ENCODE measurements around the gene IFNW1.
"Not testable (repeated sequence)": the region's sequence is repeated elsewhere in the genome, so short reads cannot be mapped to it uniquely, and the experiment has no call there.

The IFNW1 gene

GRCh38 chr9:21141427-21141882 lies at the start of gene IFNW1:
IFNW1 (minus strand) TSS chr9:21141832; CDS start chr9:21141570, 262 bp downstream.
- no peak for DNase-seq

- not testable (repeated sequence) for DNase-seq
Measured at GRCh38 chr9:21187487-21187886, 45.9 kb upstream of the IFNW1 start, which contains the start of gene IFNA4. IFNA4 (minus strand) TSS chr9:21187587; CDS start chr9:21187531, 56 bp downstream.

GRCh38 chr9:21182810-21183736 lies 41.4 kb upstream of the IFNW1 start:
- not testable (repeated sequence) for DNase-seq

GRCh38 chr9:21174671-21175070 lies 33.0 kb upstream of the IFNW1 start:
- DNase-seq: no peak

DNA sequence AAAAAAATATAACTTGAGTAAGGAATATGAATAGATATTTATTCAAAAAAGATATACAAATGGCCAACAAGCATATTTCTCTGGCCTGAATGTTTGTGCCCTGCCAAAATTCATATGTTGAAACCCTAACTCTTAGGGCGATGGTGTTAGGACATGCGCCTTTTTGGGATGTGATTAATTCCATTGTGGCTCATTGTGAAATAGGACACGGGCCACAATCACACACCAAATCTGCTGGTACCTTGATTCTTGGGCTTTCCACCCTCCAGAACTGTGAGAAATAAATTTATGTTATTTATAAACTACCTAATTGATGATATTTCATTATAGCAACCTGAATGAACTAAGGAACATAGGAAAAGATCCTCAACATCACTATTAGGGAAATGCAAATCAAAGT lies 30.5 kb upstream of the IFNW1 start:
- DNase-seq: no peak

GRCh38 chr9:21171351-21171750 lies 29.7 kb upstream of the IFNW1 start:
- no peak for DNase-seq

DNA sequence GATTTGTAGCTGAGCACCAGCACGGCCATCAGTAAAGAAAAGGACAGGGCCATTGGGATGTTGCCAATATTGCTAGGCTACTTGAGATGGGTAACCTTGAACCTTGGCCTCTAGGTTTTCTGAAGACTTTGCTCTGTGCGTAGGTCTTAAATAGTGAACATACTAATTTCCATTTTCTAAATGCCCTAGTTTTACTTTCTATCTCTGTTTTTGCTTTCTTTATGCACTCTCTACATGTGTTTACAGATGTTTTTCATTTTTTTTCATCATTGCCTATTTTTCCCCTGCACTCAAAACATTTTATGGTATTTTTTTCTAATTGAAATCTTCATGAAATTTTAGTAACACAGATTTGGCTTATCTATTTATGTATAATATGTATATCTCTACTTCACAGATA lies 24.9 kb upstream of the IFNW1 start, which contains the start of gene IFNA21:
Gene IFNA21 (minus strand): TSS at position 101 of the 400 bp plus-strand sequence. CDS start 48 bp downstream, at position 53.
- not testable (repeated sequence) for DNase-seq

DNA sequence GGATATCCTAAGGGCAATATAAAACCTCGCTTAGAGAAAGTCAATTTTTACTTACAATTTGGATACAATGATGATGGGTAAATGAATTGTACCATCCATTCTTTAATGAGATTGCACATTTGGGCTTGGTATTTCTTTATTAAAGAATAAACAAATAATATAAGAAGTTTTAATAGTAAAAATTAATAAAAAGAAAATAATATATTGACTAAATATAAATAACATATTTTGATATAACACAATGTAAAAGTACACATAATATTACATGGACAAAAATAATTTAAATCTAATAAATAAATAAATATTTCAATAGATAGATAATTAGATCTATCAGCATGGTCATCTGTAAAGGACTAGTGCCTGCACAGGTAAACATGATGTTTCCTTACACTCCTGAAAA lies 23.9 kb upstream of the IFNW1 start:
- no peak for DNase-seq

GRCh38 chr9:21160178-21160577 lies 18.5 kb upstream of the IFNW1 start:
- DNase-seq: no peak

DNA sequence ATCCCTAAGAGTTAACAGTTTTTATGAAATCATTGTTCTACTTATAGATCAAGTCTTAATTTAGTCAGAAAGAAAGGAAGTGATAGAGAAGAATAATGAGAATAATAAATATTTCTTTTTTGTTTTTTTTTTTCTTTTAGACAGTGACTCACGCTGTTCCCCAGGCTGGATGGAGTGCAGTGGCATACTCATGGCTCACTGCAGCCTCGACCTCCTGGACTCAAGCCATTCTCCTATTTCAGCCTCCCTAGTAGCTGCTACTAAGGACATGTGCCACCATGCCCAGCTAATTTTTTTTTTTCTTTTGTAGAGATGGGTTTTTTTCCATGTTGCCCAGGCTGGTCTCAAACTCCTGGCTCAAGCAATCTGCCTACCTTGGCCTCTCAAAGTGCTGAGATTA lies 13.9 kb upstream of the IFNW1 start:
- no peak for DNase-seq

DNA sequence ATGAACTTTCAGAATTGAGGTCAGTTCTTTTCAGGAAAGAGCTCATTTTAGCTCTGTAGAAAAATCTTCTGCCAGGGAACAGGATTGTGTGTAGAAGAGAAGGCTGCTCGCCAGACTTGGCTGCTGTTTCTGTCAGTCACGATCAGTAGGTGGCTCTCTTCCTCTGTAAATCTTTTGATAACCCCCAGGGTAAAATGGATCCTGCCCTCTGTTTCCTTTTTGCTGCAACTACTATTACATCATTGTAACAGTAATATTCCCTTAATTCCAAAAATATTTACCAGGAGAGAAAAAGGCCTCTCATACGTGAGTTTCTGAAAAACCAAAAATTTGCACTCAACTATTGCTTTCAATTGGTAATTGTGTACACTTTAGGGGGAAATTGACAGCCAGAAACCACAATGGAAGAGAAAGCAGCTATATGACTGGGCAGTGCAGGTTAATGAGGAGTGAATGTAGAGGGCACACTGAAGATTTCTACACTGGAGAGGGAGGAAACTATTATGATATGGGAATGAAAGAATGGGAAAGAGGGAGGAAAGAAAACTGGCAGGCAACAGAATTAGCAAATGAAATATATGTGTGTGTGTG lies 12.5 kb upstream of the IFNW1 start:
- no peak for DNase-seq

DNA sequence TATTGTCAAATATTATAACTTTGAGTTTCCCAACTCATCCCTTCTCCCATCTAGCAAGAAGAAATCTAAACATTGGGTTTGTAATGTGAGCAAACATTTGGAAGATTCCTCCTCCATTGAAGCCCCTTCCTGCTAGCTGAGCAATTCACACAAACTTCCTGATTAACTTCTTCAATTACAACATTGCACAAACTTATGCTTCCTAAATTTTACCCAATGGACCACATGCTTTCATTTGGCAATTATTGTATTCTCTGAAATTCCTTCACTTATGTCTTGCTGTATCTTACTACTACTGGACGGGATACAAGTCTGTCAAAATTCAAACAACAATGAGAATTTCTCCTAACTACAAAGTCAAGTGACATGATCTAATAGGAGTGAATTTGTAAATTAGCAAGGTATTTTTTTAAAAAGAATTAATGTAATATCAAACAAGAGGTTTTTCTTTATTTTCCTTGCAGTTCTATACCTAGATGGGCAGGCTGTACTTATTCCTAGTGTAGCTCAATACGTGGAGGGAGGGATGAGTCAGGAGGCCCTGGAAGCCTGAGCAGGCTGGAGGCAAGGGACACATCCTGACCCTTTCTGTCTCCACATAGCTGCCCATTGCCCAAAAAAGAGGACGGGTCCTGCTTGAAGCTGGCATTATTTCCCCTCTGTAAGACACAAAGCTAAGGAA lies 11.8 kb upstream of the IFNW1 start:
- no peak for DNase-seq

GRCh38 chr9:21144603-21145002 lies 3.0 kb upstream of the IFNW1 start:
- DNase-seq: no peak

GRCh38 chr9:21137020-21137419 lies 4.6 kb downstream of the IFNW1 start:
- no peak for DNase-seq

- no peak for DNase-seq
Measured at GRCh38 chr9:21135736-21136135, 5.9 kb downstream of the IFNW1 start.

GRCh38 chr9:21128186-21128585 lies 13.4 kb downstream of the IFNW1 start:
- not testable (repeated sequence) for DNase-seq

GRCh38 chr9:21121595-21122251 lies 19.9 kb downstream of the IFNW1 start:
- no peak for DNase-seq

DNA sequence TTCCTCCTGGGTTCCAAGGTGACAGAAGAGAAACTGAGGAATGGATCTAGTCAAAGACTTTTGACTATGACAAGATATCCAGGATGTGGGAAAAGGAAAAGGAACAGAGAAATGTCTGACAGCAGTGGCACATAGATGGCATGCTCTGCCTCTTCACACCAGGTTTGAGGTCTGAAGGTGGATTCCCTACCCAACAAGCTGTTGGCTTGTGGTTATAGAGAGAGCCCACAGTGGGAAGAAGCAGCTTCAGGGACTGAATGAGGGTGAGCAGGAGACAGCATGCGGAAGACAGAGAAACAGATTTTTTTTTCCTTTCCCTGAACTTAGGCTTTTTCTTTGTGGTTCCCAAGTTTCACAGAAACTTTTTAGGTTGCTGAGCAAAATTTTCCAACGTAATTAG lies 20.6 kb downstream of the IFNW1 start:
- DNase-seq: no peak

DNA sequence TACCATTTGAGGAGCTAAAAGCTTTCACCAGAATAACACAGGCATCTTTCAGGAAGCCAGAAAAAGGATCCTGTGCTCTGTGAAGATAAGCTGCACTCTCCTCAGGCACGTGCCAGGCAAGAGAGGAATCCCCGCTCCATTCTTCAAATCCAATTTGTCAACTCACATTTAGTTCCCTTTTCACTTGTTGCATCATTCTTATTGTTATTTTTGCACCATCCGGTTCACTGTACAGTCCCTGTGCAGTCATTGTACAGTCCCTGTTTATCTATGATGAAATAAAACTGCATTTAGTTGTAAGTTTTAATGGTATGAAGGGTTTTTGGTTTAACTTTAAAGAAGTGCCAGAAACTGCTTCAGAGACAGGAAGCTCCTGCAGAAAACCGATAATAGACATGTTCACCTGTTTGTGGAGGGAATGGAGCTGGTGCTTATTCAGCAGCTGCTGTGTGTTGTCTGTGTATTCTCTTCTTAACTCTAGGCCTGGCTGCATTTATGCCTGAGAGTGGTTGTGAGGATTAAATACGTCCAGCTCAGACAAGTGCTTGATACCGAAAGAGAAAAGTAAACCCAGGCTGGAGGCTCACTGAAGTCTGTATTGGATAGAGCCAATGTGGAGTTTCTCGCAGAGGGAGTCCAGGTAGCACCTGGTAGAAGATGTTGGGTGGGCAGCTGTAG lies 22.4 kb downstream of the IFNW1 start:
- no peak for DNase-seq

GRCh38 chr9:21114311-21114710 lies 27.3 kb downstream of the IFNW1 start:
- no peak for DNase-seq

DNA sequence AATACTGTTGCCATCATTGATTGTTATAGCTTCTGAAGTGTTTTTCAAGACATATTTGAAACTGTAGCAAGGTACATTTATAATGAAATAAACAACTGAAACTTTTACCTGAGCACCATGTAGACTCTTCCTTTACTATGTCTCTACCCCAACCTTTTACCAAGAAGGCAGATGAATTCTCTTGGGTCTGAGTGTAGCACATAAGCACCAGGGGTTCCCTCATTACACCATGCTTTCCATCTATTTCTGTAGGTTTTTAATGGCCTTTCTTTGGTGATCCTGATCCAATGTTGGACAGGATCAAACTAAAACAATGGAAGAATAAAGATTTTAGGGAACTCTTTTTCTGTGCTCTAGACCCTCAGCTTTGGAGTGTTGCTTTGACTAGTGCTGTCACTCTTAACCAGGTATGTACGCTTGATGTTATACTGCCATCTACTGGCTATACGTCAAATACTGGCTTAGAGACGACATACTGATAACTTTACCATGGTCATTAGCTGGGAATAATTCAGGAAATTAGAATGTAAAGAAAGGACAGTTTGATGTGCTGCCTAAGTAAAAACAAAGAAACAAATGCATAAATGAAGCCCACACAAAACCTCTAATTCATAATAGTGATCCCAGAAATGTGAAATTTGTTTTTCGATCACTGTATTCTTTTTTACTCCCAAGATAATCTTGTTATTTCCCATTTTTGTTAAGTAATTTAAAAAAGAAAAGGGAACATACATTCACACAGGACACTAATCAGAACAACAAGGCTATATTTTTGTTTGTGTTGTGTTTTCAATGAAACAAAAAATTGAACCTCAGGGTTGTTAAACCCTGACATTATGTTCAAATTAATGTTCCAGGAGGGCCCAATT lies 30.7 kb downstream of the IFNW1 start:
- DNase-seq: no peak
